Renal pelvis (tissue), 12 donors: ENCODE results near the gene SLC25A6. TPM values are rescaled to one million over a fixed set of nuclear protein-coding genes. Genes with fewer than 3 reads are reported as not detected.
A peak's percentile ranks its signal among the peaks of the same experiment; 100 is the strongest.
"Not testable (repeated sequence)": the region's sequence is repeated elsewhere in the genome, so short reads cannot be mapped to it uniquely, and the experiment has no call there.

Experiments
- DNase-seq: peaks from one replicate; pipeline ENCODE4 v3.0.0-alpha.2; 2013
- long read RNA-seq, 16 experiments: transcript quantifications; one replicate each; lab custom pipeline, GENCODE V29; 2026
- polyA plus RNA-seq, 3 donors: library from polyadenylated mRNA; unstranded; fragments of 120-200 nt; gene quantifications; one replicate each; pipeline ENCODE4 v1.2.1, GENCODE V29; 2013; ENCODE audit not compliant: insufficient read length in 3 of 3

SLC25A6 gene
- polyA plus RNA-seq = 100 to 1,000 TPM; 580 to 749 (median 737) TPM
- long read RNA-seq, donor 1, transcript SLC25A6-201 (4 exons, 2,062 nt) = major isoform, 649 of 890 reads
- long read RNA-seq, donor 1, partial matches to known transcripts = 235 of 890 reads
- long read RNA-seq, donor 1, other reads (novel, unspliced or antisense) = 6 of 890 reads
- long read RNA-seq, donor 2, transcript SLC25A6-201 (4 exons, 2,062 nt) = major isoform, 781 of 1,230 reads
- long read RNA-seq, donor 2, partial matches to known transcripts = 420 of 1,230 reads
- long read RNA-seq, donor 2, other reads (novel, unspliced or antisense) = 29 of 1,230 reads
- long read RNA-seq, donor 3, transcript SLC25A6-201 (4 exons, 2,062 nt) = major isoform, 579 of 798 reads
- long read RNA-seq, donor 3, partial matches to known transcripts = 202 of 798 reads
- long read RNA-seq, donor 3, other reads (novel, unspliced or antisense) = 17 of 798 reads
- long read RNA-seq, donor 4, transcript SLC25A6-201 (4 exons, 2,062 nt) = major isoform, 757 of 1,139 reads
- long read RNA-seq, donor 4, partial matches to known transcripts = 364 of 1,139 reads
- long read RNA-seq, donor 4, other reads (novel, unspliced or antisense) = 18 of 1,139 reads
- long read RNA-seq, donor 5, transcript SLC25A6-201 (4 exons, 2,062 nt) = major isoform, 356 of 430 reads
- long read RNA-seq, donor 5, partial matches to known transcripts = 69 of 430 reads
- long read RNA-seq, donor 5, other reads (novel, unspliced or antisense) = 5 of 430 reads
- long read RNA-seq, donor 6, transcript SLC25A6-201 (4 exons, 2,062 nt) = major isoform, 526 of 943 reads
- long read RNA-seq, donor 6, partial matches to known transcripts = 398 of 943 reads
- long read RNA-seq, donor 6, other reads (novel, unspliced or antisense) = 19 of 943 reads
- long read RNA-seq, donor 7, transcript SLC25A6-201 (4 exons, 2,062 nt) = major isoform, 688 of 783 reads
- long read RNA-seq, donor 7, partial matches to known transcripts = 95 of 783 reads
- long read RNA-seq, donor 7, other reads (novel, unspliced or antisense) = 0 of 783 reads
- long read RNA-seq, donor 8, transcript SLC25A6-201 (4 exons, 2,062 nt) = major isoform, 194 of 293 reads
- long read RNA-seq, donor 8, partial matches to known transcripts = 99 of 293 reads
- long read RNA-seq, donor 8, other reads (novel, unspliced or antisense) = 0 of 293 reads
- long read RNA-seq, donor 9, transcript SLC25A6-201 (4 exons, 2,062 nt) = major isoform, 713 of 1,069 reads
- long read RNA-seq, donor 9, partial matches to known transcripts = 333 of 1,069 reads
- long read RNA-seq, donor 9, other reads (novel, unspliced or antisense) = 23 of 1,069 reads
- long read RNA-seq, donor 10, transcript SLC25A6-201 (4 exons, 2,062 nt) = major isoform, 516 of 812 reads
- long read RNA-seq, donor 10, partial matches to known transcripts = 275 of 812 reads
- long read RNA-seq, donor 10, other reads (novel, unspliced or antisense) = 21 of 812 reads
- long read RNA-seq, donor 11, transcript SLC25A6-201 (4 exons, 2,062 nt) = major isoform, 407 of 522 reads
- long read RNA-seq, donor 11, partial matches to known transcripts = 101 of 522 reads
- long read RNA-seq, donor 11, other reads (novel, unspliced or antisense) = 14 of 522 reads
- long read RNA-seq, donor 12, transcript SLC25A6-201 (4 exons, 2,062 nt) = major isoform, 762 of 1,237 reads
- long read RNA-seq, donor 12, partial matches to known transcripts = 470 of 1,237 reads
- long read RNA-seq, donor 12, other reads (novel, unspliced or antisense) = 5 of 1,237 reads
- long read RNA-seq, donor 13, transcript SLC25A6-201 (4 exons, 2,062 nt) = major isoform, 247 of 326 reads
- long read RNA-seq, donor 13, partial matches to known transcripts = 79 of 326 reads
- long read RNA-seq, donor 13, other reads (novel, unspliced or antisense) = 0 of 326 reads
- long read RNA-seq, donor 14, transcript SLC25A6-201 (4 exons, 2,062 nt) = major isoform, 815 of 1,138 reads
- long read RNA-seq, donor 14, partial matches to known transcripts = 304 of 1,138 reads
- long read RNA-seq, donor 14, other reads (novel, unspliced or antisense) = 19 of 1,138 reads
- long read RNA-seq, donor 15, transcript SLC25A6-201 (4 exons, 2,062 nt) = major isoform, 904 of 1,627 reads
- long read RNA-seq, donor 15, partial matches to known transcripts = 687 of 1,627 reads
- long read RNA-seq, donor 15, other reads (novel, unspliced or antisense) = 36 of 1,627 reads
- long read RNA-seq, donor 16, transcript SLC25A6-201 (4 exons, 2,062 nt) = major isoform, 751 of 1,060 reads
- long read RNA-seq, donor 16, partial matches to known transcripts = 294 of 1,060 reads
- long read RNA-seq, donor 16, other reads (novel, unspliced or antisense) = 15 of 1,060 reads

DNA sequence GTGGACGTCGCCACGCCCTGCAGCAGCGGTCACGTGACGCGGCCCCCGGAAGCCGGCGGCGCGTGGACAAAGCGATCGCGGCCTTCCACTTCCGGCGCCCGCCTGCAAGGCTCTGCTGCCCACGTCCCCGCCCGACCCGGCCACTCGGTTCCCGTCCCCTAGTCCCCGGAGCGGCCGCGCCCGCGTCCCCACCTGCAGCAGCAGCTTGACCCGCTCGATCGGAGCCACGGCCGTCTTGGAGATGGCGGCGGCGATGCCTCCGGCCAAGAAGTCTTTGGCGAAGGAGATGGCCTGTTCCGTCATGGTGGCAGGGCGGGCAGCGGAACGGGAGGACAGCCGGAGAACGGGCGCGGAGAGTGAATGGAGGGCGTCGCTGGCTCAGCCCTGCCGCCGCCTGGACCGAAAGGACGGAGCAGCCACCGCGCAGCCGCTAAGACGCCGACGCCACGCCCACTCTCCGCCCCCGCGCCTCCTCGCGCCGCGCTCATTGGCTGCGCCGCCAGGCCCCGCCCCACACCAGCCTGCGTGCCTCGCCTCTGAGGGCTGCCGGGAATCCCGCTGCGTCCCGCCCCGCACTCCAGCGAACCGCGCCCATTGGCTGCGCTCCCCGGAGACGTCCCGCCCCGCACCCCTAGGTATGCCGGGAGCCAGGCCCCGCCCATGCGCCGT lies at the start of gene SLC25A6:
TSS of gene SLC25A6 (minus strand) at position 407 of the 669 bp plus-strand sequence. CDS start at position 303, 104 bp downstream.
- peak; percentile 97 for DNase-seq

DNA sequence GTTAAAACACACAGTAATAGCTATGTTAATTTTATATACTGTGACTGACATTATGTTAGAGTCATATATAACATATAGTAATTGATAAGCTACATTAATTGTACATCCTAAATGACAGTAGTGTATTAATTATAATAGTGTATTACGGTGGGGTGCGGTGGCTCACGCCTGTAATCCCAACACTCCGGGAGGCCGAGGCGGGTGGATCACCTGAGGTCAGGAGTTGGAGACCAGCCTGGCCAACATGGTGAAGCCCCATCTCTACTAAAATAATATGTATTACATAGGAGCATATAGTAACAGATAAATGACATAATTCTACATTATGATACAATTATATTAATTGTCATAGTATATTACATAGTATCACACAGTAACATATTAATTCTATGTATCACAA lies 48.6 kb upstream of the SLC25A6 start:
- no peak for DNase-seq

DNA sequence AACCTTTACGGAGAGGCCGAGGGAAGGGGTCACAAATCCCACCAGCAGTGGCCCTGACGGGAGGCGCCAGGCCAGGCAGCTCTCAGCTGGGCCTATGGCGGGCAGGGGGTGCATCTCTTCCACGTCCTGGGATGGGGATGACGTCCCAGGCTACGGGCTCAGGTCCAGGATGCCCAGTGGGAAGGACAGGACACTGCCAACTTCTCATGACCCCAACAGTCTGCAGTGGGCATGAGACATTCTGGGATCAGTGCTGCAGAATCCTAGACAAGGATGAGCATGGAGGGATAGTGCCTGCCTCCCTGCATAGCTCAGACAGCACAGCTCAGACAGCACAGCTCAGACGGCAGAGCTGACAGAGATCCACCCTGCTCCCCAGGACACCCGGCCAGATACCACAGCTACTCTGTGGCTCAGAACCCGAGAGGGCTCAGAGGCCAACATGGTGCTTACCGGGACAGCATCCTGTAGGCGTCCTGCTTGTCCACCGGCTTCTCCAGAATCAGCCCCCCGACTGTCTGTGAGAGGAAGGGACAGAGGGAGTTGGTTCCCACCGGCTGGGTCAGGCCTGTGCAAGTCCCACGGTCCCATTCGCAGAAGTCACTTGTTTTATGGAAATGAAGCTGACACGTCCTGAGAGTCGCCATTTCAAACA lies 43.5 kb upstream of the SLC25A6 start:
- no peak for DNase-seq

DNA sequence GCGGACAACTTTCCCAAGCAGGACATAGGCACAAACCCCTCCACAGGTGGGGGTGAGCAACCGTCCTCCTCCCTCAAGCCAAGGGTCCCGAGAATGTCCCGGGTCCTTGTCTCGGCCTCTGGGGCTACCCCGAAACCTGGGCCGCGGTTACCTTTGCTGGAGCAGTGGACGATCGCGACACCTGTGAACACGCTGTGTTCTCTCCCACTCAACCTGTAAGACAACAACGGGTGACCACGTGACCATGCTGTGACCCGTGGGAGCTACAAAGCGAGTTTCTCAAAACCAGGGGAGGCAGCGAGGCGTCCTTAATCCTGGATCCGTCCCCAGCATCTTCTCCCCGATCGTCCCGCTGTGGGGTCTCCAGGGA lies 42.9 kb upstream of the SLC25A6 start:
- no peak for DNase-seq

DNA sequence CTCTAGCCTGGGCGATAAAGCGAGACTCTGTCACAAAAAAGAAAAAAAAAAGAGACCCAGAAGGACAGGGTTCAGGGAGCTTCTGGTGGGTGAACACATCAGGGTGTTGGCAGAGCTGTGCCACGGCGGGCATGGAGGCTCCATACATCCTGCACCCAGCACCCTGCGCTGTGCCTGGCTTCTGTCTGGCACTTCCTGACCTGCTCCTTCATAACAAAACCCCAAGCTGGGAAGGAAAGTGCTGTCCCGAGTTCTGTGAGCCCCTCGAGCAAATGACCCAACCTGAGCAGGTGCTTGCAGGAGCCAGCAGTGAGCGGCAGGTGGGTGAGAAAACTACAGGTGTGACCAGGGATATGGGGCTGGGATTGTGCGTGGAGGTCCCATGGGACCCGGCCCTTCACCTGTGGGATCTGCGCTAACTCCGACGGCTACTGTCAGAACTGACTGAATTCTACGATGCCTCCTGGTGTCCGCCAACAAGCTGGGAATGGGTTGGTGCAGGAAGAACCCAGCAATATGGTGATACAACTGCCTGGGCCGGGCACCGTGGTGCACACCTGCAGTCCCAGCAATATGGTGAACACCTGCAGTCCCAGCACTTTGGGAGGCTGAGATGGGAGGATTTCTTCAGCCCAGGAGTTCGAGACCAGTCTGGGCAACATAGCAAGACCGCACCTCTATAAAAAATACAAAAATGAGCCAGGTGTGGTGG lies 41.9 kb upstream of the SLC25A6 start:
- DNase-seq = no peak

DNA sequence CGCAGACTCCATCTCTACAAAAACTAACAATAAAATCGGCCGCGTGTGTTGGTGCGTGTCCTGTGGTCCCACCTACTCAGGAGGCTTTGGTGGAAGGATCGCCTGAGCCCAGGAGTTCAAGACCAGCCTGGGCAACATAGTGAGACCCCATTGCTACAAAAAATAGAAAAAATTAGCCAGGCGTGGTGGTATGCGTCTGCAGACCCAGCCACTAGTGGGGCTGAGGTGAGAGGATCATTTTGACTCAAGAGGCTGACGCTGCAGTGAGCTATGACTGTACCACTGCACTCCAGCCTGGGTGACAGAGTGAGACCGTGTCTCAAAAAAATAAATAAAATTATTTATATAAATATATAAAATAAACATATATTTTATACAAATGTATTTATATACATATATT lies 38.5 kb upstream of the SLC25A6 start:
- no peak for DNase-seq

DNA sequence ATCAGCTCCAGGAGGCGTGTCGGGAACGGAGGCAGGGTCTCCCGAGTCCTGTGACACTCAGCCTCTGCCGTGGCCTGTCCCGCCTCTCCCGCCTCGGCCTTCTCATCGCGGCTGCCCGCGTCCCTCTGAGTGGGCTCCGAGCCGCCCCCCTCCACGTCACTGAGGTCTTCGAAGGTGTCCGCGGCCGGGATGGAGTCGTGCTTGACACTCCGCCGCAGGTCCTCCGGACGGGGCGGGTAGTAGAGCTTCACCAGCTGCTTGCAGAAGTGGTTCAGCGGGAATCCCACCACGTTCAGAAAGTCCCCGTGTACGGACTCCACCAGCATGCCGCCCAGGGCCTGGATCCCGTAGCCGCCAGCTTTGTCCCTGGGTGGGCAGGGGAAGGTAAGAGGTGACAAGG lies 35.8 kb upstream of the SLC25A6 start:
- no peak for DNase-seq

DNA sequence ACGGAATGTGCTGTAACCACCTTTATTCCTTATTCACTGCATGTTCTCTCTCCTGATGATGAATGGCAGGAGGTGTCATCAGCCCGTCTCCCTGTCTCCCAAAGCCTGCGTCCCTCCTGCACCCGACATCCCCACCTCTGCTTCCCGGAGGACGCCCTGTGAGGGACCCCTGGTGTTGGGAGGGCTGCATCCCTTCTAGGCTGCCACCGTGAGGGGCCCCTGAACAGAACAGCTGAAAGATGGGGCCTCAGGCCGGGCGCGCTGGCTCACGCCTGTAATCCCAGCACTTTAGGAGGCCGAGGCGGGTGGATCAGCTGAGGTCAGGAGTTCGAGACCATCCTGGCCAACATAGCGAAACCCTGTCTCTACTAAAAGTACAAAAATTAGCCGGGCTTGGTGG lies 34.4 kb upstream of the SLC25A6 start:
- not testable (repeated sequence) for DNase-seq

DNA sequence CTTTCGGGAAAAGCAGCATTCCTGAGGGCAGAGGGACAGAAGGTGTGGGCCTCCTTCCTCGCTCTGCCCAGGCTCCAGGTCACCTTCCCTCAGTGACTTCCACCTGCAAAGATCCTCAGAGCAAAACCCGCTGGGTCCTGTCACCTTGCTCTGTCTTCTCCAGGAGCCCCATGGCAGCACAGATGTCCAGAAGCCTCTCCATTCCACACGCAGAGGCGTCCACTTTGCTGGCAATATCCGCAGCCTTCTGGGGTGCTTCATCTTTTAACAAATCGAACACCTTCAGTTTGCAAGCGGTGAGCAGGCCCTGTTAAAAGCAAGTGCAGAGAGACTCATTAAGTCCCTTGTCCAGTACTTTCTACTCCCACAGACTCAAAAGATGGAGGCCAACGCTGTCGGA lies 33.5 kb upstream of the SLC25A6 start:
- DNase-seq = no peak

DNA sequence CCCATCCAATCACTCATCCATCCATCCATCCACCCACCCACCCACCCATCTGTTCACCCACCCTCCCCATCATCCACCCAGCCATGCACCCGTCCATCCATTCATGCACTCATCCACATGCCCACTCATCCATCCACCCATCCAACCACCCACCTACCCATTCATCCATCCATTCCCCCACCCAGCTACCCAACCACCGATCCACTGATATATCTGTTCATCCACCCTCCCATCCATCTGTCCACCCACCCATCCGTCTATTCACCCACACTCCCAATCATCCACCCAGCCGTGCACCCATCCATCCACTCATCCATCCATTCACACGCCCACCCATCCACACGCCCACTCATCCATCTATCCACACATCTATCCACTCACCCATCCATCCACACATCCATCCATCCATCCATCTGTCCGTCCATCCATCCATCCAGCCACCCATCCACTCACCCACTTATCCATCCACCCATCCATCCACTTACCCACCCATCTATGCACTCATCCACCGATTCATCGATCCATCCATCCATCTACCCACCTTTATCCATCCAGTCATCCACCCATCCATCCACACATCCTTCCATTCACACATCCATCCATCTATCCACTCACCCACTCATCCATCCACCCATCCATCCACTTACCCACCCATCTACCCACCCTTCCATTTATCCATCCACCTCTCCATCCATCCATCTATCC lies 32.4 kb upstream of the SLC25A6 start:
- DNase-seq = no peak

DNA sequence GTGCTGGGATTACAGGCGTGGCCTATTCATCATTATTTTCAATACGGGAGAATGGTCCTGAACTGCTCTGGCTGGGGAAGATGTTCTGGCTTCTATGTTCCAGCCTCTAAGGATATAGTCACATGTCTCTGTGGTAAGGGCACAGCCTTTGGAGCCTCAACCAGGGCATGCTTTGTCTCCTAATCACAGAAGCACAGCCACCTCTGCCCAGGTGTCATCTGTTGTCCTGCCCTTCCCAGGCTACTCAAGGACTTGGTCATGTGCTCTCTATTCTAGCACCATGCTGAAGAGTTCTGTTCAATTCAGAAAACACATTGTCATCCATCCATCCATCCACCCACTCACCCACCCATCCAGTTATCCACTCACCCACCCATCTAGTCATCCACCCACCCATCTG lies 31.3 kb upstream of the SLC25A6 start:
- no peak for DNase-seq

DNA sequence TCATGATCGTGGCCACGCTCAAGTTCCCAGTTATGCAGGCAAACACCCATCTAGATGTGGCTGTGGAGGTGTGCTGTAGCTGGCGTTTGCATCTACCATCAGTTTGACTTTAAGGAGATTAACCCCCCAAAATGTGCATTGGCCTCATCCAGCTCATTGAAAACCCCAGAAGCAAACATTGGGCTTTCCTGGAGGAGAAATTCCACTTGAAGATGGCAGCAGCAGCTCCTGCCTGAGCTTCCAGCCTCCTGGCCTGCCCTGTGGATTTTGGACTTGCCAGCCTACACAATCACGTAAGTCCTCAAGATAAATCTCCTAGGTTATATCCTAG lies 30.2 kb upstream of the SLC25A6 start:
- DNase-seq = no peak

DNA sequence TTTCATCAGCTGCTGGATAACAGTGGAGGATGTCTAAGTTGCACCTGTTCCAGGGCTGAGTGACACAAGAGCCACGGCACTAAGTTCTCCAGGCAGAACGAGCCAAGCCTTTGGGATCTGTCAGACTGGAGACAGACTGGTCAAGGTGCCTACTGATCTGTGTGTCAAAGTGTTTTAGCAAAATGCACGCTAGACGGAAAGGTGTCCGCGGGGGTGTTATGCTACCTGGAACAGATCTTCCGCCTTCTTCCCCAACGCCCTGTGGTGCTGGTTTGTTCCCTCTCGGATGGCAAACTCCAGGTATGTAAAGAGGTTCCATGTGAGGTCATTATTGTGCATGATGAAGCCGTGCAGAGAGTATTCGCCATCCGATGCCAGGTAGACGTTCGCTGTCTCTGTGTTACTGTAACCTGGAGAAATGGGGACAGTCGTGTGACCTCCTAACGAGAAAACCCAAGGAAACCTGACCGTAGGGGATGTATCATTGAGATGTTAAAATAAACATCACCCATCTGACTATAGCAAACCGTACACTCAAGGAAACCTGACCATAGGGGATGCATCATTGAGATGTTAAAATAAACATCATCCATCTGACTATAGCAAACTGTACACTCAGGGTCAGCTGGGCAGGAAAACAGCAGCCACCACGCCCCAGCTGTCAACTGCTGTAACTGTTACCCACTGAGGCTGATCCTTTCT lies 29.7 kb upstream of the SLC25A6 start:
- DNase-seq = no peak

DNA sequence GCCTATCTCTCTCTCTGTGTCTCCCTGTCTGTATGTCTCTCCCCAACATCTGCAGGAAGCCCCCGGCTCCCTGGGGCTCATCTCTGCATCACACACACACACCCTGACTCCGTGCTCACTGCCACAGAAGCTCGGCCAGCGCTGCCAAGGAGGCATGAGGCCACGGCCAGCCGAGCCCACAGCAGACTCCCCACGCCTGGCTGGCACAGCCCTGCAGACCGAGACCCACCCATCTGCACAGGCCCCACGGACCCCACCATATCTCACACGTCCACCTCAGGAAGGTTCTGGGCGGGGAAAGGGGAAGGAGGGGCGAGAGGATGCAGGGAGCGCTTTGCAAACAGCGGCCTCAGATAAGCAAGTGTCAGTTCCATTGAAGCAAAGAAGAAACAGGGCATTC lies 28.5 kb upstream of the SLC25A6 start:
- DNase-seq = no peak

DNA sequence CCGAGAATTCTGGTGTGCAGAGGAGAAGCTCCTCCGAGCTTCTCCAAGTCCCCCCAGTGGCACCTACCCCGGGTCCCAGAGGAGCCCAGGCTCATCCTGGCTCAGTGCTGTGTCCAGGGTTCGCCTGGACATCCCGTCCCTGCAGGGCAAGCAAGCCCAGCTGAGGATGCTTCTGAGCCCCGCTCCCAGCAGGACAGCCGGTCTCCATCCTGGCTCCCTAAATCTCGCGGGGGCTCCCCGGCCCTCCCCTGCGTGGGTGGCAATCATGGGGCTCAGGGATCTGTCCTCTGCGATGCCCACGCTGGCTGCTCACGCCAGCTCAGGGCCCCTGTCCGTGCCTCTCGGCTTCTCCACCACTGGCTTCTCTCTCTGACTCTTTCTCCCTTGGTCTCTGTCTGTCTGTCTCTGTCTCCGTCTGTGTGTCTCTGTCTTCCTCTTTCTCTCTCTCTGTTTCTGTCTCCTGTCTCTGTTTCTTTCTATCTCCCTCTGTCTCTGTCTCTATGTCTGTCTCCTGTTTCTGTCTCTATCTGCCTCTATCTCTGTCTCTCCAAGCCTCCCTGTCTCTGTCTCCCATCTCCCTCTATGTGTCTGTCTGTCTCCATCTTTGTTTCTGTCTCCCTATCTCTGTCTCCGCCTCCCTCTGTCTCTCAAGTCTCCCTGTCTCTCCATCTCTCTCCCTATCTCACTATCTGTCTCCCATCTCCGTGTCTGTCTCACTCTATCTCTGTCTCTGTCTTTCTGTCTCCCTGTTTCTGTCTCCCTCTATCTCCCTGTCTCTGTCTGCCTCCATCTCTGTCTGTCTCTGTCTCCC lies 27.8 kb upstream of the SLC25A6 start:
- DNase-seq = no peak
